HepG2 (cell line): ENCODE results near the gene MXD1. TPM values are rescaled to one million over a fixed set of nuclear protein-coding genes. Genes with fewer than 3 reads are reported as not detected.

Source experiments
- ATF3 ChIP-seq: sonication (generic); formaldehyde crosslinking; IDR thresholded peaks from 2 replicates; pipeline ENCODE4 v1.4.0; 2020; ENCODE audit warnings: missing genetic modification reagents
- DDIT3 ChIP-seq: sonication (generic); formaldehyde crosslinking; IDR thresholded peaks from 2 replicates; pipeline ENCODE4 v1.4.0; 2020; ENCODE audit warnings: mild to moderate bottlenecking, missing genetic modification reagents
- EP300 ChIP-seq, 3 experiments: sonication (generic) in 1 of 3; formaldehyde crosslinking in 1 of 3; IDR thresholded peaks; 2 replicates each; pipeline versions ENCODE4 v1.5.1 to v1.6.1; 2011 to 2020; ENCODE audit warnings: low read depth in 2 of 3, low read length in 2 of 3, borderline replicate concordance in 1 of 3, improper control_type of control experiment in 1 of 3, mild to moderate bottlenecking in 1 of 3, missing genetic modification reagents in 1 of 3, moderate library complexity in 1 of 3
- IRF1 ChIP-seq: sonication (generic); formaldehyde crosslinking; IDR thresholded peaks from 2 replicates; pipeline ENCODE4 v1.4.0; 2020; ENCODE audit warnings: low read depth, mild to moderate bottlenecking, missing genetic modification reagents
- LRRFIP1 ChIP-seq: sonication (generic); formaldehyde crosslinking; conservative IDR thresholded peaks from 2 replicates; pipeline ENCODE4 v1.4.0; 2020; ENCODE audit warnings: missing genetic modification reagents
- MNT ChIP-seq: fragments of 450-650 bp; IDR thresholded peaks from 2 replicates; pipeline ENCODE4 v1.6.1; 2016
- NCOA5 ChIP-seq: sonication (generic); formaldehyde crosslinking; IDR thresholded peaks from 2 replicates; pipeline ENCODE4 v1.4.0; 2020; ENCODE audit warnings: missing genetic modification reagents
- NFE2L1 ChIP-seq: sonication (generic); formaldehyde crosslinking; IDR thresholded peaks from 2 replicates; pipeline ENCODE4 v1.4.0; 2020; ENCODE audit warnings: missing genetic modification reagents, mild to moderate bottlenecking, borderline replicate concordance
- PCBP2 ChIP-seq: fragments of 200-400 bp; formaldehyde crosslinking; optimal IDR thresholded peaks from 2 replicates; pipeline ENCODE3; 2018; ENCODE audit warnings: low read length, low read depth; ENCODE audit not compliant: poor library complexity, severe bottlenecking
- REL ChIP-seq: sonication (generic); formaldehyde crosslinking; conservative IDR thresholded peaks from 2 replicates; pipeline ENCODE4 v1.8.0; 2022; ENCODE audit warnings: mild to moderate bottlenecking, missing genetic modification reagents, moderate library complexity
- SIX1 ChIP-seq: sonication (generic); formaldehyde crosslinking; IDR thresholded peaks from 2 replicates; pipeline ENCODE4 v1.4.0; 2020; ENCODE audit warnings: missing genetic modification reagents, borderline replicate concordance
- SRF ChIP-seq: IDR thresholded peaks from 2 replicates; pipeline ENCODE4 v1.6.1; 2011; ENCODE audit warnings: mild to moderate bottlenecking, low read depth, low read length, moderate library complexity
- TBX2 ChIP-seq: sonication (generic); formaldehyde crosslinking; IDR thresholded peaks from 2 replicates; pipeline ENCODE4 v1.5.0; 2020; ENCODE audit warnings: missing genetic modification reagents, mild to moderate bottlenecking, borderline replicate concordance
- USF2 ChIP-seq, 2 experiments: sonication (generic) in 1 of 2; formaldehyde crosslinking in 1 of 2; IDR thresholded peaks; 2 replicates each; pipeline versions ENCODE4 v1.5.1 to v1.6.1; 2011 to 2020; ENCODE audit warnings: borderline replicate concordance in 1 of 2, low read depth in 1 of 2, low read length in 1 of 2, mild to moderate bottlenecking in 1 of 2, missing genetic modification reagents in 1 of 2, moderate library complexity in 1 of 2
- YY1 ChIP-seq: IDR thresholded peaks from 2 replicates; pipeline ENCODE4 v1.6.1; 2011; ENCODE audit warnings: low read length, low read depth, moderate library complexity, mild to moderate bottlenecking; ENCODE audit not compliant: insufficient read depth, insufficient replicate concordance
- ZBTB7B ChIP-seq: sonication (generic); formaldehyde crosslinking; IDR thresholded peaks from 2 replicates; pipeline ENCODE4 v1.4.0; 2020; ENCODE audit warnings: missing genetic modification reagents
- ZNF17 ChIP-seq: sonication (generic); formaldehyde crosslinking; IDR thresholded peaks from 2 replicates; pipeline ENCODE4 v1.5.0; 2020; ENCODE audit warnings: mild to moderate bottlenecking, missing genetic modification reagents
- ZNF230 ChIP-seq: sonication (generic); formaldehyde crosslinking; IDR thresholded peaks from 2 replicates; pipeline ENCODE4 v1.4.0; 2020; ENCODE audit warnings: mild to moderate bottlenecking, missing genetic modification reagents
- ZNF615 ChIP-seq: sonication (generic); formaldehyde crosslinking; IDR thresholded peaks from 2 replicates; pipeline ENCODE4 v1.5.0; 2020; ENCODE audit warnings: mild to moderate bottlenecking, missing genetic modification reagents, borderline replicate concordance
- polyA plus RNA-seq, 8 experiments: library from polyadenylated mRNA; depleted of rRNA in 3 of 8; stranded (reverse) in 7 of 8; unstranded in 1 of 8; fragments of >200 nt; fragmentation: Illumina TruSeq in 4 of 8; extraction: Trizol in 4 of 8; gene quantifications; 2 replicates each; pipeline versions ENCODE4 v1.2.1 to v1.2.3, GENCODE V29; 2011 to 2016; ENCODE audit warnings: low read depth in 4 of 8, missing spikeins in 1 of 8, mixed read lengths in 1 of 8; ENCODE audit not compliant: insufficient read depth in 1 of 8
- total RNA-seq, 5 experiments: library from RNA; depleted of rRNA; stranded (reverse); fragments of >200 nt; fragmentation: Illumina TruSeq; extraction: Trizol; gene quantifications; 2 replicates each; pipeline ENCODE4 v1.2.3, GENCODE V29; 2016; ENCODE audit warnings: low read depth in 1 of 5

MXD1 gene
- total and polyA plus RNA-seq, 2 of the 13 experiments (the other 11 are each of a cell fraction or from before 2014, with no cell fraction given), result 6.4 to 14.9 TPM

GRCh38 chr2:69975853-69976462 is 61.0 kb downstream of the MXD1 start (continued):
- TF ChIP-seq IRF1 (CRISPR knock-in tag), result no peak
- no peak for TF ChIP-seq ZNF17
- TF ChIP-seq DDIT3 (CRISPR knock-in tag), result no peak
- TF ChIP-seq YY1, result no peak
- no peak for TF ChIP-seq NCOA5 (CRISPR knock-in tag)
- TF ChIP-seq NFE2L1 (CRISPR knock-in tag), result no peak
- no peak for TF ChIP-seq SIX1 (CRISPR knock-in tag)
- no peak for TF ChIP-seq PCBP2
- TF ChIP-seq TBX2 (CRISPR knock-in tag), result peak; percentile 53; the same call in 1 of the 2 replicates
- TF ChIP-seq ZNF615, result no peak
- no peak for TF ChIP-seq SRF
- peak; percentile 90 for TF ChIP-seq MNT
- TF ChIP-seq LRRFIP1, result no peak
- TF ChIP-seq REL (CRISPR knock-in tag), result no peak
- peak; percentile 56; the same call in 1 of the 2 replicates for TF ChIP-seq ZNF230
- no peak for TF ChIP-seq ZBTB7B (CRISPR knock-in tag)
- no peak for TF ChIP-seq ATF3 (CRISPR knock-in tag)
- no peak for TF ChIP-seq USF2 (IDR thresholded peaks at IDR 0.05; ENCODE audit: low read depth, low read length)
- peak; percentile 74; the same call in 1 of the 2 replicates for TF ChIP-seq USF2 (CRISPR knock-in tag; IDR thresholded peaks at IDR 0.05; ENCODE audit: borderline replicate concordance)
- peak in 1 of 2 experiments; percentile 38; a peak in 1 of 4 replicates for TF ChIP-seq EP300 (IDR thresholded peaks at IDR 0.05; ENCODE audit: low read depth in 2 of 2, low read length in 2 of 2)
- no peak for TF ChIP-seq EP300 (CRISPR knock-in tag; IDR thresholded peaks at IDR 0.05; ENCODE audit: borderline replicate concordance)
